SHP77 treated with DMSO at 0.1 percent for 48 hours (cell line): ENCODE results near the gene B3GNT7.
"Not testable (repeated sequence)": the region's sequence is repeated elsewhere in the genome, so short reads cannot be mapped to it uniquely, and the experiment has no call there.

Experiments
- DNase-seq: peaks from one replicate; lab custom pipeline; 2025; lab: John Stamatoyannopoulos, UW

Gene B3GNT7

GRCh38 chr2:231395188-231396057, at the start of gene B3GNT7:
TSS of gene B3GNT7 (plus strand) at chr2:231395710. CDS start at chr2:231395804, 94 bp downstream.
- no peak for DNase-seq

- DNase-seq, result no peak
Measured at GRCh38 chr2:231347081-231347480, 48.4 kb upstream of the B3GNT7 start.

- DNase-seq, result no peak
Measured at GRCh38 chr2:231347638-231348037, 47.9 kb upstream of the B3GNT7 start.

GRCh38 chr2:231348173-231348572, 47.3 kb upstream of the B3GNT7 start:
- DNase-seq, result no peak

- DNase-seq, result no peak
Measured at GRCh38 chr2:231348704-231349373, 46.7 kb upstream of the B3GNT7 start.

- DNase-seq, result not testable (repeated sequence)
Measured at GRCh38 chr2:231349374-231349735, 46.2 kb upstream of the B3GNT7 start.

- no peak for DNase-seq
Measured at GRCh38 chr2:231351648-231352047, 43.9 kb upstream of the B3GNT7 start.

GRCh38 chr2:231353469-231353868, 42.0 kb upstream of the B3GNT7 start:
- DNase-seq, result no peak

GRCh38 chr2:231355508-231356465, 39.7 kb upstream of the B3GNT7 start:
- DNase-seq, result no peak

GRCh38 chr2:231356466-231356844, 39.1 kb upstream of the B3GNT7 start:
- no peak for DNase-seq

- no peak for DNase-seq
Measured at GRCh38 chr2:231357048-231357447, 38.5 kb upstream of the B3GNT7 start.

- no peak for DNase-seq
Measured at GRCh38 chr2:231357931-231358330, 37.6 kb upstream of the B3GNT7 start.

GRCh38 chr2:231359441-231359840, 36.1 kb upstream of the B3GNT7 start:
- DNase-seq, result no peak

- no peak for DNase-seq
Measured at GRCh38 chr2:231359948-231360347, 35.6 kb upstream of the B3GNT7 start.

GRCh38 chr2:231360401-231360800, 35.1 kb upstream of the B3GNT7 start:
- DNase-seq, result no peak

GRCh38 chr2:231360881-231361371, 34.6 kb upstream of the B3GNT7 start:
- DNase-seq, result no peak

GRCh38 chr2:231361701-231362554, 33.6 kb upstream of the B3GNT7 start:
- no peak for DNase-seq

- DNase-seq, result no peak
Measured at GRCh38 chr2:231362555-231363184, 32.8 kb upstream of the B3GNT7 start.

GRCh38 chr2:231364061-231364460, 31.4 kb upstream of the B3GNT7 start:
- no peak for DNase-seq

- DNase-seq, result peak; percentile 79
Measured at GRCh38 chr2:231364961-231365810, 30.3 kb upstream of the B3GNT7 start.
